ENCODE results near the gene ABCF3. TPM values are rescaled to one million over a fixed set of nuclear protein-coding genes. Genes with fewer than 3 reads are reported as not detected.

ABCF3 gene, protein sequence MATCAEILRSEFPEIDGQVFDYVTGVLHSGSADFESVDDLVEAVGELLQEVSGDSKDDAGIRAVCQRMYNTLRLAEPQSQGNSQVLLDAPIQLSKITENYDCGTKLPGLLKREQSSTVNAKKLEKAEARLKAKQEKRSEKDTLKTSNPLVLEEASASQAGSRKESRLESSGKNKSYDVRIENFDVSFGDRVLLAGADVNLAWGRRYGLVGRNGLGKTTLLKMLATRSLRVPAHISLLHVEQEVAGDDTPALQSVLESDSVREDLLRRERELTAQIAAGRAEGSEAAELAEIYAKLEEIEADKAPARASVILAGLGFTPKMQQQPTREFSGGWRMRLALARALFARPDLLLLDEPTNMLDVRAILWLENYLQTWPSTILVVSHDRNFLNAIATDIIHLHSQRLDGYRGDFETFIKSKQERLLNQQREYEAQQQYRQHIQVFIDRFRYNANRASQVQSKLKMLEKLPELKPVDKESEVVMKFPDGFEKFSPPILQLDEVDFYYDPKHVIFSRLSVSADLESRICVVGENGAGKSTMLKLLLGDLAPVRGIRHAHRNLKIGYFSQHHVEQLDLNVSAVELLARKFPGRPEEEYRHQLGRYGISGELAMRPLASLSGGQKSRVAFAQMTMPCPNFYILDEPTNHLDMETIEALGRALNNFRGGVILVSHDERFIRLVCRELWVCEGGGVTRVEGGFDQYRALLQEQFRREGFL
- 100 to 1,000 TPM in 3 of 4 donors, 10 to 100 TPM in 1; 94.7 to 136 (median 125) TPM for total RNA-seq

GRCh38 chr3:184186184-184186901, at the start of gene ABCF3:
ABCF3 (plus strand) TSS chr3:184186199; CDS start chr3:184186208, 9 bp downstream.
- DNase-seq, result peak in 1 of 3 donors; percentile 76
- H3K4me3 ChIP-seq, result peak within 1 kb of the TSS; percentile 64 to 88 (median 81)
- H3K9me3 ChIP-seq, result no peaks in the 10 kb centered on the region
- H3K27me3 ChIP-seq, result no peaks in the 10 kb centered on the region
- TF ChIP-seq, protein P1, sequence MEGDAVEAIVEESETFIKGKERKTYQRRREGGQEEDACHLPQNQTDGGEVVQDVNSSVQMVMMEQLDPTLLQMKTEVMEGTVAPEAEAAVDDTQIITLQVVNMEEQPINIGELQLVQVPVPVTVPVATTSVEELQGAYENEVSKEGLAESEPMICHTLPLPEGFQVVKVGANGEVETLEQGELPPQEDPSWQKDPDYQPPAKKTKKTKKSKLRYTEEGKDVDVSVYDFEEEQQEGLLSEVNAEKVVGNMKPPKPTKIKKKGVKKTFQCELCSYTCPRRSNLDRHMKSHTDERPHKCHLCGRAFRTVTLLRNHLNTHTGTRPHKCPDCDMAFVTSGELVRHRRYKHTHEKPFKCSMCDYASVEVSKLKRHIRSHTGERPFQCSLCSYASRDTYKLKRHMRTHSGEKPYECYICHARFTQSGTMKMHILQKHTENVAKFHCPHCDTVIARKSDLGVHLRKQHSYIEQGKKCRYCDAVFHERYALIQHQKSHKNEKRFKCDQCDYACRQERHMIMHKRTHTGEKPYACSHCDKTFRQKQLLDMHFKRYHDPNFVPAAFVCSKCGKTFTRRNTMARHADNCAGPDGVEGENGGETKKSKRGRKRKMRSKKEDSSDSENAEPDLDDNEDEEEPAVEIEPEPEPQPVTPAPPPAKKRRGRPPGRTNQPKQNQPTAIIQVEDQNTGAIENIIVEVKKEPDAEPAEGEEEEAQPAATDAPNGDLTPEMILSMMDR (IDR thresholded peaks at IDR 0.05), result no peak
- peak; percentile 57 to 60 for TF ChIP-seq POLR2A (IDR thresholded peaks at IDR 0.05)
- H3K27ac ChIP-seq, result peak within 1 kb of the TSS; percentile 74 to 89 (median 82)
- H3K4me1 ChIP-seq, result peaks cover 0 to 21% (median 14%) of the 10 kb centered on the region in 4 donors
- peaks cover 0 to 71% (median 4%) of the 10 kb centered on the region in 3 donors for H3K36me3 ChIP-seq

DNA sequence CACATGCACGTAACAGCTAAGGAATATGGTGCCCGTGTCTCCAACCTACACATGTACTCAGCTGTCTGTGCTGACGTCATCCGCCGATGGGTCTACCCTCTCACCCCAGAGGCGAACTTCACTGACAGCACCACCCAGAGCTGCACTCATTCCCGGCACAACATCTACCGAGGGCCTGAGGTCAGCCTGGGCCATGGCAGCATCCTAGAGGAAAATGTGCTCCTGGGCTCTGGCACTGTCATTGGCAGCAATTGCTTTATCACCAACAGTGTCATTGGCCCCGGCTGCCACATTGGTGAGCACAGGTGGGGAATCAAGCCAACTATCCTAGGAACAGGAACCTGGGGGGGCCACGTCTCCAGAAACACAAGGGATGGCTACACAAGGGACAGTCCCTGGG, 45.6 kb upstream of the ABCF3 start:
- no peak overlapping the region for H3K27ac ChIP-seq
- H3K27me3 ChIP-seq, result no peaks in the 10 kb centered on the region
- peaks cover 0 to 82% (median 0%) of the 10 kb centered on the region in 3 donors for H3K36me3 ChIP-seq
- no peak overlapping the region for H3K4me3 ChIP-seq
- no peak for TF ChIP-seq POLR2A (IDR thresholded peaks at IDR 0.05)
- TF ChIP-seq, protein P1 (IDR thresholded peaks at IDR 0.05), result no peak
- DNase-seq, result peak in 1 of 3 donors; percentile 39
- H3K9me3 ChIP-seq, result no peaks in the 10 kb centered on the region
- H3K4me1 ChIP-seq, result peaks cover 0 to 25% (median 5%) of the 10 kb centered on the region in 4 donors

DNA sequence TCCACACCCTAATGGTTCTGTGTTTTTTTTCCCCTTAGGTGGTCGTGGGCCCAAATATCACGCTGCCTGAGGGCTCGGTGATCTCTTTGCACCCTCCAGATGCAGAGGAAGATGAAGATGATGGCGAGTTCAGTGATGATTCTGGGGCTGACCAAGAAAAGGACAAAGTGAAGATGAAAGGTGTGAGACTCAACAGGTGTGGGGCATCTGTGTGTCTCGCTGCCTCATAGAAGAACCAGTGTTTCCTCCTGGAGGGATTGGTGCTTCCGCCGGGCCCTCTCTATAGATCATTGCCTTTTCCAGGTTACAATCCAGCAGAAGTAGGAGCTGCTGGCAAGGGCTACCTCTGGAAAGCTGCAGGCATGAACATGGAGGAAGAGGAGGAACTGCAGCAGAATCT, 43.8 kb upstream of the ABCF3 start:
- TF ChIP-seq POLR2A (IDR thresholded peaks at IDR 0.05), result no peak
- Histone ChIP-seq H3K9me3 (no peaks in the 10 kb centered on the region), H3K36me3 (peaks cover 0 to 90% (median 0%) of the 10 kb centered on the region in 3 donors), H3K27me3 (no peaks in the 10 kb centered on the region), H3K4me3 (no peak overlapping the region), H3K4me1 (peaks cover 0 to 20% (median 0%) of the 10 kb centered on the region in 4 donors), H3K27ac (no peak overlapping the region)
- peak in 1 of 3 donors; percentile 14 for DNase-seq

DNA sequence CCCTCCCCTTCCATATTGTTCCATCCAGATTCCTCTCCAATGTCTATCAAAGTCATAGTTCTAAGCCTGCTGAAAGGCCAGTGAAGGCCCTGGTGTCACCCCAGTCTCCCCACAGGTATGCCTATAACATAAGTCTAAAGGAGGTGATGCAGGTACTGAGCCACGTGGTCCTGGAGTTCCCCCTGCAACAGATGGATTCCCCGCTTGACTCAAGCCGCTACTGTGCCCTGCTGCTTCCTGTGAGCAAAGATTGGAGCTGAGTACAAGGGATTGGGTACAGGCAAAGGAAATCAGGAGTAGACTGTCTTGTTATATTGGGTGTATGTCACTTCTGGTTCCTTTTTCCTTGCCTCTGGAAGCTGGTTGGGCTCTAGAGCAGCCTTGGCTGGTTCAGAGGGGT, 42.7 kb upstream of the ABCF3 start:
- H3K9me3 ChIP-seq, result no peaks in the 10 kb centered on the region
- TF ChIP-seq POLR2A (IDR thresholded peaks at IDR 0.05), result no peak
- TF ChIP-seq, protein P1 (IDR thresholded peaks at IDR 0.05), result no peak
- no peaks in the 10 kb centered on the region for H3K27me3 ChIP-seq
- peaks cover 0 to 80% (median 0%) of the 10 kb centered on the region in 3 donors for H3K36me3 ChIP-seq
- H3K27ac ChIP-seq, result no peak overlapping the region
- no peak overlapping the region for H3K4me3 ChIP-seq
- H3K4me1 ChIP-seq, result peaks cover 0 to 17% (median 0%) of the 10 kb centered on the region in 4 donors
- peak in 1 of 3 donors; percentile 9 for DNase-seq

- peaks cover 0 to 17% (median 0%) of the 10 kb centered on the region in 4 donors for H3K4me1 ChIP-seq
- H3K4me3 ChIP-seq, result no peak overlapping the region
- no peak for TF ChIP-seq POLR2A (IDR thresholded peaks at IDR 0.05)
- TF ChIP-seq, protein P1 (IDR thresholded peaks at IDR 0.05), result no peak
- peak in 1 of 3 donors; percentile 39 for DNase-seq
- H3K9me3 ChIP-seq, result no peaks in the 10 kb centered on the region
- H3K36me3 ChIP-seq, result peaks cover 0 to 68% (median 0%) of the 10 kb centered on the region in 3 donors
- no peak overlapping the region for H3K27ac ChIP-seq
- no peaks in the 10 kb centered on the region for H3K27me3 ChIP-seq
These were observed 41.5 kb upstream of the ABCF3 start for GRCh38 chr3:184144505-184144904.
